Mesendoderm (in vitro differentiated cells): ENCODE results near the gene SYNJ2.
A peak's percentile ranks its signal among the peaks of the same experiment; 100 is the strongest.

Source experiments
- DNase-seq: peaks from one replicate; pipeline ENCODE4 v3.0.0; 2013
- H2AK5ac ChIP-seq: 2 replicates; pipeline ENCODE4 v1.6.1; 2013; ENCODE audit warnings: low read length, inconsistent platforms
- H2BK120ac ChIP-seq: 2 replicates; pipeline ENCODE4 v1.6.1; 2013; ENCODE audit warnings: low read depth, mild to moderate bottlenecking, low read length, moderate library complexity, mixed read lengths
- H2BK15ac ChIP-seq: replicated peaks from 2 replicates; pipeline ENCODE4 v1.6.1; 2013; ENCODE audit warnings: low read depth, mild to moderate bottlenecking, moderate library complexity
- H2BK5ac ChIP-seq: 2 replicates; pipeline ENCODE4 v1.6.1; 2013; ENCODE audit warnings: low read length, inconsistent platforms
- H3K18ac ChIP-seq: 2 replicates; pipeline ENCODE4 v1.6.1; 2013; ENCODE audit warnings: mild to moderate bottlenecking, low read length, mixed read lengths
- H3K23ac ChIP-seq: one replicate; pipeline ENCODE4 v1.6.1; 2013; ENCODE audit warnings: low read length
- H3K27ac ChIP-seq: 2 replicates; pipeline ENCODE4 v1.5.1; 2013; ENCODE audit warnings: low read depth, mild to moderate bottlenecking, inconsistent platforms, low read length, moderate library complexity
- H3K27me3 ChIP-seq: 2 replicates; pipeline ENCODE4 v1.6.1; 2013; ENCODE audit warnings: low read length, control low read depth, mild to moderate bottlenecking, inconsistent platforms; ENCODE audit not compliant: insufficient read depth, poor library complexity
- H3K36me3 ChIP-seq: 2 replicates; pipeline ENCODE4 v1.6.1; 2013; ENCODE audit warnings: low read length, inconsistent platforms; ENCODE audit not compliant: control insufficient read depth, insufficient read depth
- H3K4ac ChIP-seq: one replicate; pipeline ENCODE4 v1.6.1; 2013; ENCODE audit warnings: low read depth, mild to moderate bottlenecking, low read length, moderate library complexity
- H3K4me1 ChIP-seq: 2 replicates; pipeline ENCODE4 v1.6.1; 2013; ENCODE audit warnings: low read depth, low read length, inconsistent platforms; ENCODE audit not compliant: control insufficient read depth
- H3K4me2 ChIP-seq: 2 replicates; pipeline ENCODE4 v1.6.1; 2013; ENCODE audit warnings: low read length
- H3K4me3 ChIP-seq: 2 replicates; pipeline ENCODE4 v1.5.1; 2013; ENCODE audit warnings: mild to moderate bottlenecking, low read length
- H3K56ac ChIP-seq: one replicate; pipeline ENCODE4 v1.6.1; 2013; ENCODE audit warnings: low read length
- H3K79me1 ChIP-seq: 2 replicates; pipeline ENCODE4 v1.6.1; 2013; ENCODE audit warnings: low read length, inconsistent platforms
- H3K79me2 ChIP-seq: 2 replicates; pipeline ENCODE4 v1.6.1; 2013; ENCODE audit warnings: mild to moderate bottlenecking, low read length; ENCODE audit not compliant: control insufficient read depth, insufficient read depth
- H3K9ac ChIP-seq: 2 replicates; pipeline ENCODE4 v1.6.1; 2013; ENCODE audit warnings: low read length, inconsistent platforms
- H4K5ac ChIP-seq: one replicate; pipeline ENCODE4 v1.6.1; 2013; ENCODE audit warnings: low read length
- H4K8ac ChIP-seq: one replicate; pipeline ENCODE4 v1.6.1; 2013; ENCODE audit warnings: low read depth, mild to moderate bottlenecking, control low read depth, low read length, moderate library complexity
- WGBS: extraction: QIAGEN DNeasy Blood & Tissue Kit; methylation state at CpG from one replicate; pipeline ENCODE4 v1.1.7; 2013; ENCODE audit warnings: low lambda C conversion rate, missing lambda C conversion rate; ENCODE audit not compliant: insufficient coverage; ENCODE audit errors: extremely low coverage; 5-methylcytosine and 5-hydroxymethylcytosine counted together

Gene SYNJ2

DNA sequence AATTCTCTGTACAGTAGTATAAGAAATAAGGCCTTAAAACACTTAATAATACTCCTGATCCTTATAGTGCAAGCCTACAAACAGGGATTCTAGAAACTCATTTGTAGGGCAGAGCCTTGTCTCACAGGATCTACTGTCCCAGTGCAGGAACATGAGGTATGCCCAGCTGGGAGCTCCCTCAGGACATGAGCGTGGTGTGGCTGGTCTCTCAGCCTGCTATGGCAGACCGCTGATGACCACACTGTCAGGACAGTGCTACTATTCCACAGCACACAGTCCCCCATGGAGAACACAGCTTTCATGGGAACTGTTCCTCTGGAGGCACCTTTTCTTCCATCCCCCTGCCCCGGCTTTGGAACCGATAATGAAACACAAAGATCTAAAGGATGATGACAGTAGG, 133.4 kb downstream of the SYNJ2 start:
- no peak for DNase-seq
- Histone ChIP-seq H4K5ac (no peak overlapping the region), H3K4ac (no peak overlapping the region), H3K27ac (no peak overlapping the region), H3K79me2 (no peaks in the 10 kb centered on the region), H3K36me3 (no peaks in the 10 kb centered on the region), H2BK120ac (no peak overlapping the region), H3K79me1 (no peaks in the 10 kb centered on the region), H3K9ac (no peak overlapping the region), H2AK5ac (no peak overlapping the region), H3K23ac (no peak overlapping the region), H3K56ac (no peak overlapping the region), H3K27me3 (no peaks in the 10 kb centered on the region), H2BK15ac (no peak overlapping the region), H3K18ac (no peak overlapping the region), H3K4me3 (no peak overlapping the region), H3K4me1 (no peaks in the 10 kb centered on the region), H2BK5ac (no peak overlapping the region), H4K8ac (no peak overlapping the region), H3K4me2 (no peak overlapping the region)
- WGBS: no CpG with 5 or more reads among the region's 4 CpGs

- H3K4ac ChIP-seq: no peak overlapping the region
- no peaks in the 10 kb centered on the region for H3K79me2 ChIP-seq
- no peaks in the 10 kb centered on the region for H3K4me1 ChIP-seq
- H3K27me3 ChIP-seq: no peaks in the 10 kb centered on the region
- no CpG with 5 or more reads among the region's 6 CpGs for WGBS
- no peak overlapping the region for H2BK5ac ChIP-seq
- no peak overlapping the region for H3K9ac ChIP-seq
- no peak overlapping the region for H3K4me3 ChIP-seq
- H4K5ac ChIP-seq: no peak overlapping the region
- no peak overlapping the region for H3K4me2 ChIP-seq
- H2AK5ac ChIP-seq: no peak overlapping the region
- no peaks in the 10 kb centered on the region for H3K79me1 ChIP-seq
- no peak overlapping the region for H3K27ac ChIP-seq
- no peaks in the 10 kb centered on the region for H3K36me3 ChIP-seq
- no peak overlapping the region for H3K18ac ChIP-seq
- no peak overlapping the region for H2BK15ac ChIP-seq
- H4K8ac ChIP-seq: no peak overlapping the region
- H3K56ac ChIP-seq: no peak overlapping the region
- H2BK120ac ChIP-seq: no peak overlapping the region
- no peak overlapping the region for H3K23ac ChIP-seq
- DNase-seq: peak; percentile 1
Observed at GRCh38 chr6:158115508-158115907, 133.8 kb downstream of the SYNJ2 start.

DNA sequence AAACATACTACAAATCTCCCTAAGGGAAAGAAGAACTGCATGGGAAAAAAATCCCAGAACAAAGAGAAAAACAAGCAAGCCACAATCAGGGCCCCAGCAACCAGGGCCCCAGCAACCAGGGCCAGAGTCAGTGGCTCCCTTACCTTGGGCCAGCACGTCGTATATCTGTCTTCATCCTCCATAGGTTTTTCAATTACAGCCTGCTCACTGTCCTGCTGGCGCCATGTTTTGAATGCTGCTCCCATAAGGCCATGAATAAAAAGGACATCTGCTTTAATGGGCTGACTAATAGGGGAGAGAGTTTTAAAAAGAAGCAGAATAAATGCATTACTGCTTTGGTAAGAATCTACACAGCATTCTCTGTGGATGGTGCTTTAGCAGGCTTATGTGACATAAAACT, 137.2 kb downstream of the SYNJ2 start:
- H3K36me3 ChIP-seq: no peaks in the 10 kb centered on the region

DNA sequence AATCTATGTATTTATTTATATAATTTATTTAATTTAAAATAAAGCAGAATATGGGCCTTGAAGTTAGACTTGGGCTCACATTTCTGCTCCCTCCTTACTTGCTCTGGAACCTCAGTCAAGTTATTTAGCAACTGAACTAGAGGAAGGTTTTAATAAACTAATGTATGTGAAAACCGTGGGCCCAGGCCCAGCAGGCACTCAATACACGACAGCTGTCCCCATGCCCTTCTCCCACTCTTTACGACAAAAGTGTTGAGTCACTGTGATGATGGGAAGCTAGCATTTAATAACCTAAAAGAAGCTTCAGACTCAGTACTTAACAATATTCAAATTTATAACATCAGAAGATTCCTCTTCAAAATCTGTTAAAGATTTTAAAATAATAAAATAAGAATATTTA, 139.7 kb downstream of the SYNJ2 start:
- no peak overlapping the region for H4K8ac ChIP-seq
- H3K4ac ChIP-seq: no peak overlapping the region
- no peaks in the 10 kb centered on the region for H3K36me3 ChIP-seq
- no peak overlapping the region for H4K5ac ChIP-seq
- no peak overlapping the region for H2BK120ac ChIP-seq
- no peak overlapping the region for H3K18ac ChIP-seq
- no peak overlapping the region for H3K9ac ChIP-seq
- H2AK5ac ChIP-seq: no peak overlapping the region
- no peak overlapping the region for H3K27ac ChIP-seq
- H3K4me1 ChIP-seq: no peaks in the 10 kb centered on the region
- DNase-seq: peak; percentile 13
- H3K79me2 ChIP-seq: no peaks in the 10 kb centered on the region
- H2BK5ac ChIP-seq: no peak overlapping the region
- H2BK15ac ChIP-seq: no peak overlapping the region
- no peaks in the 10 kb centered on the region for H3K27me3 ChIP-seq
- WGBS: no CpG with 5 or more reads among the region's 3 CpGs
- no peak overlapping the region for H3K4me3 ChIP-seq
- H3K23ac ChIP-seq: no peak overlapping the region
- no peaks in the 10 kb centered on the region for H3K79me1 ChIP-seq
- no peak overlapping the region for H3K56ac ChIP-seq
- H3K4me2 ChIP-seq: no peak overlapping the region

More for the DNA sequence above, 137.2 kb downstream of the SYNJ2 start:
- H4K8ac ChIP-seq: no peak overlapping the region
- H3K9ac ChIP-seq: no peak overlapping the region
- H3K4me3 ChIP-seq: no peak overlapping the region
- WGBS: no CpG with 5 or more reads among the region's 3 CpGs
- no peak overlapping the region for H3K56ac ChIP-seq
- no peak overlapping the region for H2AK5ac ChIP-seq
- H2BK15ac ChIP-seq: no peak overlapping the region
- H2BK5ac ChIP-seq: no peak overlapping the region
- no peak overlapping the region for H3K4ac ChIP-seq
- no peaks in the 10 kb centered on the region for H3K79me2 ChIP-seq
- H3K4me1 ChIP-seq: no peaks in the 10 kb centered on the region
- DNase-seq: no peak
- no peak overlapping the region for H3K27ac ChIP-seq
- H3K4me2 ChIP-seq: no peak overlapping the region
- H3K27me3 ChIP-seq: no peaks in the 10 kb centered on the region
- H3K18ac ChIP-seq: no peak overlapping the region
- no peaks in the 10 kb centered on the region for H3K79me1 ChIP-seq
- no peak overlapping the region for H3K23ac ChIP-seq
- H2BK120ac ChIP-seq: no peak overlapping the region
- no peak overlapping the region for H4K5ac ChIP-seq

GRCh38 chr6:158122048-158122447, 140.4 kb downstream of the SYNJ2 start:
- no peak overlapping the region for H3K9ac ChIP-seq
- H3K23ac ChIP-seq: no peak overlapping the region
- WGBS: no CpG with 5 or more reads among the region's 2 CpGs
- no peak overlapping the region for H3K18ac ChIP-seq
- H3K56ac ChIP-seq: no peak overlapping the region
- H3K79me1 ChIP-seq: no peaks in the 10 kb centered on the region
- no peak for DNase-seq
- no peak overlapping the region for H3K27ac ChIP-seq
- H3K36me3 ChIP-seq: no peaks in the 10 kb centered on the region
- no peaks in the 10 kb centered on the region for H3K4me1 ChIP-seq
- H3K4ac ChIP-seq: no peak overlapping the region
- H3K4me2 ChIP-seq: no peak overlapping the region
- H2AK5ac ChIP-seq: no peak overlapping the region
- no peak overlapping the region for H2BK15ac ChIP-seq
- H4K5ac ChIP-seq: no peak overlapping the region
- H2BK5ac ChIP-seq: no peak overlapping the region
- no peaks in the 10 kb centered on the region for H3K79me2 ChIP-seq
- H2BK120ac ChIP-seq: no peak overlapping the region
- H3K27me3 ChIP-seq: no peaks in the 10 kb centered on the region
- H4K8ac ChIP-seq: no peak overlapping the region
- H3K4me3 ChIP-seq: no peak overlapping the region

DNA sequence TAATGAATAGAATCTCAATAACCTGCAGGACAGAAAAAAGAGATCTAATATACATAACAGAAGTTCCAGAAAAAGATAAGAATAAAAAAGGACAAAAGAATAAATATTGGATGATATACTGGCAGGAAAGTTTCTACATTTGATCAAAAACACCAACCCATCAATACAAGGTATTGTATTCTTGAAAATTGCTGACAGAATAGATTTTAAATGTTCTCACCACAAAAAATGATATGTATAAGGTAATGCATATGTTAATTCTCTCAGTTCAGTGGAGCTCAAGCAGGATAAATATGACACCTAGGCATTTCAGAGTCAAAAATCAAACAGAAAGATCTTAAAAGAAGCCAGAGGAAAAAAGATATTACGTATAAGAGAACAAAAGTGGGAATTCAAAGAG, 142.6 kb downstream of the SYNJ2 start:
- Histone ChIP-seq H3K4me3 (no peak overlapping the region), H3K9ac (no peak overlapping the region), H2BK120ac (no peak overlapping the region), H4K5ac (no peak overlapping the region), H3K79me1 (no peaks in the 10 kb centered on the region), H3K27ac (no peak overlapping the region), H3K4me1 (no peaks in the 10 kb centered on the region), H2AK5ac (no peak overlapping the region), H2BK5ac (no peak overlapping the region), H4K8ac (no peak overlapping the region), H3K4ac (no peak overlapping the region), H3K56ac (no peak overlapping the region), H3K27me3 (no peaks in the 10 kb centered on the region), H3K79me2 (no peaks in the 10 kb centered on the region), H3K23ac (no peak overlapping the region), H3K18ac (no peak overlapping the region), H2BK15ac (no peak overlapping the region), H3K4me2 (no peak overlapping the region), H3K36me3 (no peaks in the 10 kb centered on the region)
- no peak for DNase-seq
- no CpG with 5 or more reads among the region's 1 CpG for WGBS
